KMS-11 (cell line): ENCODE results near the gene SIGLEC10.

Source experiments
- H2AFZ ChIP-seq: fragments of 200-600 bp; sonication (generic); 2 replicates; pipeline ENCODE4 v1.6.1; 2016; ENCODE audit warnings: antibody characterized with exemption, mixed run types, low read depth
- H3K27ac ChIP-seq: fragments of 200-600 bp; sonication (generic); 2 replicates; pipeline ENCODE4 v1.6.1; 2016; ENCODE audit warnings: mild to moderate bottlenecking, mixed run types
- H3K27me3 ChIP-seq: fragments of 200-600 bp; sonication (generic); 2 replicates; pipeline ENCODE4 v1.6.1; 2017; ENCODE audit warnings: mild to moderate bottlenecking, low read depth, mixed run types, moderate library complexity; ENCODE audit not compliant: insufficient read depth
- H3K36me3 ChIP-seq: fragments of 200-600 bp; sonication (generic); 2 replicates; pipeline ENCODE4 v1.6.1; 2017; ENCODE audit warnings: mild to moderate bottlenecking, mixed run types; ENCODE audit not compliant: insufficient read depth
- H3K4me1 ChIP-seq: fragments of 200-600 bp; sonication (generic); 2 replicates; pipeline ENCODE4 v1.6.1; 2016; ENCODE audit warnings: mild to moderate bottlenecking, low read depth, mixed run types; ENCODE audit not compliant: poor library complexity, severe bottlenecking
- H3K4me2 ChIP-seq: fragments of 200-600 bp; sonication (generic); 2 replicates; pipeline ENCODE4 v1.7.0; 2016; ENCODE audit warnings: mild to moderate bottlenecking, mixed run types
- H3K4me3 ChIP-seq: fragments of 200-600 bp; sonication (generic); IDR thresholded peaks from 2 replicates; pipeline ENCODE4 v1.6.1; 2017; ENCODE audit warnings: low read depth, low read length, mixed read lengths; ENCODE audit not compliant: insufficient read depth
- H3K79me2 ChIP-seq: fragments of 200-600 bp; sonication (generic); 2 replicates; pipeline ENCODE4 v1.6.1; 2016; ENCODE audit warnings: low read depth, mixed run types; ENCODE audit not compliant: insufficient read depth
- H3K9ac ChIP-seq: fragments of 200-600 bp; sonication (generic); 2 replicates; pipeline ENCODE4 v1.6.1; 2016; ENCODE audit warnings: mild to moderate bottlenecking, mixed run types
- H4K20me1 ChIP-seq: fragments of 200-600 bp; sonication (generic); 2 replicates; pipeline ENCODE4 v1.6.1; 2016; ENCODE audit warnings: mild to moderate bottlenecking, mixed run types; ENCODE audit not compliant: insufficient read depth
- CTCF ChIP-seq: fragments of 200-600 bp; sonication (generic); conservative IDR thresholded peaks from 2 replicates; pipeline ENCODE4 v1.6.1; 2017; ENCODE audit warnings: low read depth, mild to moderate bottlenecking, antibody characterized with exemption, low read length, moderate library complexity, mixed read lengths

Gene SIGLEC10

GRCh38 chr19:51367255-51367564 lies 50.2 kb downstream of the SIGLEC10 start:
- Histone ChIP-seq H3K27ac (no peak overlapping the region), H2AFZ (no peak overlapping the region)

GRCh38 chr19:51366389-51367254 lies 50.8 kb downstream of the SIGLEC10 start:
- H3K4me2 ChIP-seq, result no peak overlapping the region
- H3K4me1 ChIP-seq, result no peaks in the 10 kb centered on the region
- H3K36me3 ChIP-seq, result no peaks in the 10 kb centered on the region
- H2AFZ ChIP-seq, result no peak overlapping the region
- H3K9ac ChIP-seq, result no peak overlapping the region
- H3K4me3 ChIP-seq, result no peak overlapping the region
- TF ChIP-seq CTCF, result no peak
- H3K27me3 ChIP-seq, result no peaks in the 10 kb centered on the region
- no peak overlapping the region for H3K27ac ChIP-seq
- no peaks in the 10 kb centered on the region for H4K20me1 ChIP-seq
- no peaks in the 10 kb centered on the region for H3K79me2 ChIP-seq

More at GRCh38 chr19:51367255-51367564, 50.2 kb downstream of the SIGLEC10 start:
- H3K27me3 ChIP-seq, result no peaks in the 10 kb centered on the region
- no peak overlapping the region for H3K4me3 ChIP-seq
- no peaks in the 10 kb centered on the region for H3K79me2 ChIP-seq
- H3K36me3 ChIP-seq, result no peaks in the 10 kb centered on the region
- H3K4me1 ChIP-seq, result no peaks in the 10 kb centered on the region
- no peaks in the 10 kb centered on the region for H4K20me1 ChIP-seq
- H3K9ac ChIP-seq, result no peak overlapping the region
- no peak overlapping the region for H3K4me2 ChIP-seq
- no peak for TF ChIP-seq CTCF

GRCh38 chr19:51365965-51366388 lies 51.5 kb downstream of the SIGLEC10 start, which contains the start of gene ETFB:
TSS of gene ETFB (minus strand) at chr19:51366388. CDS start at chr19:51366326, 62 bp downstream.
- H3K36me3 ChIP-seq, result no peaks in the 10 kb centered on the region
- no peaks in the 10 kb centered on the region for H3K4me1 ChIP-seq
- no peaks in the 10 kb centered on the region for H4K20me1 ChIP-seq
- no peak within 1 kb of the TSS for H3K27ac ChIP-seq
- H3K27me3 ChIP-seq, result no peaks in the 10 kb centered on the region
- no peak within 1 kb of the TSS for H2AFZ ChIP-seq
- H3K79me2 ChIP-seq, result no peaks in the 10 kb centered on the region
- no peak within 1 kb of the TSS for H3K4me3 ChIP-seq
- H3K4me2 ChIP-seq, result no peak within 1 kb of the TSS
- H3K9ac ChIP-seq, result no peak within 1 kb of the TSS
- TF ChIP-seq CTCF, result no peak

GRCh38 chr19:51365211-51365964 lies 52.1 kb downstream of the SIGLEC10 start:
- H3K36me3 ChIP-seq, result no peaks in the 10 kb centered on the region
- no peak for TF ChIP-seq CTCF
- no peak overlapping the region for H3K9ac ChIP-seq
- H3K4me3 ChIP-seq, result no peak overlapping the region
- H2AFZ ChIP-seq, result no peak overlapping the region
- no peaks in the 10 kb centered on the region for H3K4me1 ChIP-seq
- H3K79me2 ChIP-seq, result no peaks in the 10 kb centered on the region
- no peaks in the 10 kb centered on the region for H4K20me1 ChIP-seq
- H3K4me2 ChIP-seq, result no peak overlapping the region
- no peaks in the 10 kb centered on the region for H3K27me3 ChIP-seq
- H3K27ac ChIP-seq, result no peak overlapping the region
